GM06990 (cell line): ENCODE data around the gene RARG.
A peak's percentile ranks its signal among the peaks of the same experiment; 100 is the strongest.

Experiments
- DNase-seq: peaks from one replicate; pipeline ENCODE4 v3.0.0-alpha.2; 2011; ENCODE audit not compliant: insufficient read length; ENCODE audit errors: extremely low read depth
- H3K27me3 ChIP-seq: replicated peaks from 2 replicates; pipeline ENCODE4 v1.6.0; 2011; ENCODE audit warnings: low read length; ENCODE audit not compliant: control insufficient read depth, insufficient read depth
- H3K36me3 ChIP-seq: 2 replicates; pipeline ENCODE4 v1.5.1; 2011; ENCODE audit warnings: low read length; ENCODE audit not compliant: control insufficient read depth, insufficient read depth
- H3K4me3 ChIP-seq: replicated peaks from 2 replicates; pipeline ENCODE4 v1.5.1; 2011; ENCODE audit warnings: low read depth, mild to moderate bottlenecking, control low read depth, low read length
- CTCF ChIP-seq: IDR thresholded peaks from 2 replicates; pipeline ENCODE4 v1.5.1; 2011; ENCODE audit warnings: low read length, control low read depth, mild to moderate bottlenecking, inconsistent platforms; ENCODE audit not compliant: insufficient read depth, poor library complexity, severe bottlenecking

RARG gene

GRCh38 chr12:53186745-53187144, 45.3 kb downstream of the RARG start:
- no peak overlapping the region for H3K4me3 ChIP-seq
- no peak for DNase-seq
- peaks cover 31% of the 10 kb centered on the region for H3K36me3 ChIP-seq
- no peaks in the 10 kb centered on the region for H3K27me3 ChIP-seq
- TF ChIP-seq CTCF: no peak

- TF ChIP-seq CTCF: no peak
- no peak for DNase-seq
- Histone ChIP-seq H3K4me3 (no peak overlapping the region), H3K36me3 (peaks cover 22% of the 10 kb centered on the region), H3K27me3 (no peaks in the 10 kb centered on the region)
Measured at GRCh38 chr12:53185582-53186153, 46.3 kb downstream of the RARG start.

GRCh38 chr12:53184828-53185227, 47.2 kb downstream of the RARG start:
- no peak for DNase-seq
- TF ChIP-seq CTCF: no peak
- no peaks in the 10 kb centered on the region for H3K27me3 ChIP-seq
- peaks cover 20% of the 10 kb centered on the region for H3K36me3 ChIP-seq
- no peak overlapping the region for H3K4me3 ChIP-seq

GRCh38 chr12:53182903-53183302, 49.1 kb downstream of the RARG start:
- TF ChIP-seq CTCF: no peak
- H3K4me3 ChIP-seq: no peak overlapping the region
- H3K27me3 ChIP-seq: no peaks in the 10 kb centered on the region
- no peak for DNase-seq
- peaks cover 15% of the 10 kb centered on the region for H3K36me3 ChIP-seq

- TF ChIP-seq CTCF: no peak
- no peak for DNase-seq
- no peaks in the 10 kb centered on the region for H3K27me3 ChIP-seq
- peaks cover 11% of the 10 kb centered on the region for H3K36me3 ChIP-seq
- peak overlapping the region; percentile 79 for H3K4me3 ChIP-seq
Measured at GRCh38 chr12:53181935-53182334, 50.1 kb downstream of the RARG start.
